ENCODE results near the gene BHLHE40.

BHLHE40 gene

GRCh38 chr3:5019411-5020241, 40.4 kb downstream of the BHLHE40 start:
- DNase-seq (ENCODE audit: low read depth) = peak; percentile 67

- DNase-seq (ENCODE audit: low read depth) = no peak
Observed at GRCh38 chr3:5020242-5020722, 41.0 kb downstream of the BHLHE40 start.

- no peak for DNase-seq (ENCODE audit: low read depth)
Observed at GRCh38 chr3:5021116-5022092, 42.2 kb downstream of the BHLHE40 start.

GRCh38 chr3:5022187-5022965, 43.1 kb downstream of the BHLHE40 start:
- DNase-seq (ENCODE audit: low read depth) = no peak

GRCh38 chr3:5022966-5023776, 43.9 kb downstream of the BHLHE40 start:
- DNase-seq (ENCODE audit: low read depth) = no peak

- no peak for DNase-seq (ENCODE audit: low read depth)
Observed at GRCh38 chr3:5023777-5024346, 44.6 kb downstream of the BHLHE40 start.

GRCh38 chr3:5026046-5026362, 46.8 kb downstream of the BHLHE40 start:
- no peak for DNase-seq (ENCODE audit: low read depth)

- DNase-seq (ENCODE audit: low read depth) = no peak
Observed at GRCh38 chr3:5029715-5030114, 50.5 kb downstream of the BHLHE40 start.

GRCh38 chr3:5030152-5030551, 50.9 kb downstream of the BHLHE40 start:
- no peak for DNase-seq (ENCODE audit: low read depth)

GRCh38 chr3:5032844-5033243, 53.6 kb downstream of the BHLHE40 start:
- no peak for DNase-seq (ENCODE audit: low read depth)
